Measurements from ENCODE around the gene FBXO44. TPM values are rescaled to one million over a fixed set of nuclear protein-coding genes. Genes with fewer than 3 reads are reported as not detected.

FBXO44 gene
- total RNA-seq, 1 experiment from 2014 or later, result 34.9 TPM

DNA sequence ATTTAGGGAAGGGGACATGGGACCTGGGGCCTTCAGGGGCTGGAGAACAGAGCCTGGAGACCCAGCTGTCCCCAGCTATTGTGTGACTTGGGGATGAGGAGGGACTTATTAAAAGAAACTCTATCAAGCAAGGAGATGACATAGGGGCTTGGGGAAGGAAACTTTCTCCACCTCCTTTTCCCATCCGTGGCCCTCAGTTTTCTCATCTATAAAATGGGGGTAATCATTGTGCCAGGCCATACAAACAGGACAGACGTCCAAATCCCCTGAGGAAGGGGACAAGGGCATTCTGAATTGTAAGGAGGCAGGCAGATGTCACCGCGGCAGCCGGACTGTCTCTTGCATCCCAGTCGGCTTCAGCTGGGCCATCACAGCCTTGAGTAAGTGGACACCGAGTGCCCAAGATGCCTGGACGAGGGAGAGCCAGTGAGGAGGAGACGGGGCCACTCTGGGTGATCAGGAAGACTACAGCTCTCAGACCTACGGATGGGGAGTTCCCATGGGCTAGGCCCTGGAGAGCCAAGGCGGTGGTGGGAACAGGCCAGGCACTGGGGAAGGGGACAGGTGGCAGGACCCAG lies 2.4 kb upstream of the FBXO44 start:
- DNase-seq (ENCODE audit: low spot score) (no peak), ATAC-seq (no peak)
- no peaks in the 10 kb centered on the region for H3K9me3 Mint-ChIP-seq
- ChIA-PET POLR2A (no interaction called here), CTCF (interaction anchor here (1.0 to 4.2 kb wide), 5 partner anchors 12 to 133 kb away, joined by 3 to 41 read pairs (median 10); partner anchors contain the start of gene FBXO6)
- H3K4me3 Mint-ChIP-seq, result no peak overlapping the region; the same call in 1 of the 2 replicates
- peaks cover 39% of the 10 kb centered on the region for H3K4me1 Mint-ChIP-seq
- peaks cover 15% of the 10 kb centered on the region for H3K36me3 Mint-ChIP-seq
- no peak overlapping the region for H3K27ac Mint-ChIP-seq
- TF ChIP-seq SP1 (CRISPR knock-in tag; conservative IDR thresholded peaks at IDR 0.05) (no peak), AR (CRISPR knock-in tag; IDR thresholded peaks at IDR 0.05) (no peak), ELF4 (CRISPR knock-in tag; IDR thresholded peaks at IDR 0.05; ENCODE audit: low read depth) (no peak), CREM (CRISPR knock-in tag; IDR thresholded peaks at IDR 0.05) (no peak)
- peaks cover 22% of the 10 kb centered on the region for H3K27me3 Mint-ChIP-seq (ENCODE audit: low read depth)

DNA sequence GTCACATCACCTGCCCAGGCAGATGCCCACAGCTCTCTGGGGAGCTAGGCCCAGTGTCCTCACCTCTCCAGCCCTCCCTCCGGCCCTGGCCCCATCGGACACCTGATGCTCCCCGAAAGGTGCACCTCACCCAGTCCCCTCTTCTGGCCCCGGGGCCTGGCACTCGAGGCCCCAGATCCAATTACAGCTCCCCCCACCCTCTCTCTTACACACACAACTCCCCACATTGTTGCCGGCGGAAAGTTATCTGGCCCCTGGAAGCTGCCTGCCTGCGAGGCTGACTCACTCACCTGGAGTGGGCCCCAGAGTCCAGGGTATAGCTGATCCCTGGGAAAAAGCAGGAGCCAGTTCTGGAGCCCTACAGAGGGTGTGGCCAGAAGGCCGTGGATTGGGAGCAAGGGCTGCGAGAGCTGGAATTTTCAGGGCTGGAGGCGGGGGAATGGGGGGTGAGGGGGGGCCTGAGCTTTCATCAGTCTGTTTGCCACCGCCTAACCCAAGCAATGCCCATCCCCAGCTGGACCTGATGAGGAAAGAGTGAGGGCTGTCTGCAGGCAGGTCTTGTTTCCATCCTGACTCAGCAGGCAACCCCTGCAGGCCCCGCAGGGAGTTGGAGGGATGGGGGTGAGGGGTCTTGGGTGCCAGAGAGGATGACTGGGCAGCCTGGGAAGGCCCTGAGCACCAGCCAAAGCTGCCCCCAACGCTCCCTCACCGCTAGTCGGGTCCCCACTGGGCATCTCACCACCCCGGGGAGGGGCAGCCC lies 1.4 kb upstream of the FBXO44 start:
- H3K27me3 Mint-ChIP-seq (ENCODE audit: low read depth), result peaks cover 22% of the 10 kb centered on the region
- H3K27ac Mint-ChIP-seq, result no peak overlapping the region
- ChIA-PET POLR2A (interaction anchor here (0.6 to 2.3 kb wide), 4 partner anchors 11 to 1003 kb away, joined by 3 to 14 read pairs (median 3); partner anchors contain the start of gene FBXO6), CTCF (interaction anchor here (0.5 to 4.2 kb wide), 23 partner anchors 9 to 411 kb away, joined by 3 to 41 read pairs (median 5); partner anchors contain the start of genes AGTRAP, DISP3 and FBXO6)
- peak; percentile 3; the same call in 1 of the 2 replicates for ATAC-seq
- no peaks in the 10 kb centered on the region for H3K9me3 Mint-ChIP-seq
- H3K4me3 Mint-ChIP-seq, result peak overlapping the region; percentile 68
- DNase-seq (ENCODE audit: low spot score), result peak; percentile 55
- TF ChIP-seq, protein P1, sequence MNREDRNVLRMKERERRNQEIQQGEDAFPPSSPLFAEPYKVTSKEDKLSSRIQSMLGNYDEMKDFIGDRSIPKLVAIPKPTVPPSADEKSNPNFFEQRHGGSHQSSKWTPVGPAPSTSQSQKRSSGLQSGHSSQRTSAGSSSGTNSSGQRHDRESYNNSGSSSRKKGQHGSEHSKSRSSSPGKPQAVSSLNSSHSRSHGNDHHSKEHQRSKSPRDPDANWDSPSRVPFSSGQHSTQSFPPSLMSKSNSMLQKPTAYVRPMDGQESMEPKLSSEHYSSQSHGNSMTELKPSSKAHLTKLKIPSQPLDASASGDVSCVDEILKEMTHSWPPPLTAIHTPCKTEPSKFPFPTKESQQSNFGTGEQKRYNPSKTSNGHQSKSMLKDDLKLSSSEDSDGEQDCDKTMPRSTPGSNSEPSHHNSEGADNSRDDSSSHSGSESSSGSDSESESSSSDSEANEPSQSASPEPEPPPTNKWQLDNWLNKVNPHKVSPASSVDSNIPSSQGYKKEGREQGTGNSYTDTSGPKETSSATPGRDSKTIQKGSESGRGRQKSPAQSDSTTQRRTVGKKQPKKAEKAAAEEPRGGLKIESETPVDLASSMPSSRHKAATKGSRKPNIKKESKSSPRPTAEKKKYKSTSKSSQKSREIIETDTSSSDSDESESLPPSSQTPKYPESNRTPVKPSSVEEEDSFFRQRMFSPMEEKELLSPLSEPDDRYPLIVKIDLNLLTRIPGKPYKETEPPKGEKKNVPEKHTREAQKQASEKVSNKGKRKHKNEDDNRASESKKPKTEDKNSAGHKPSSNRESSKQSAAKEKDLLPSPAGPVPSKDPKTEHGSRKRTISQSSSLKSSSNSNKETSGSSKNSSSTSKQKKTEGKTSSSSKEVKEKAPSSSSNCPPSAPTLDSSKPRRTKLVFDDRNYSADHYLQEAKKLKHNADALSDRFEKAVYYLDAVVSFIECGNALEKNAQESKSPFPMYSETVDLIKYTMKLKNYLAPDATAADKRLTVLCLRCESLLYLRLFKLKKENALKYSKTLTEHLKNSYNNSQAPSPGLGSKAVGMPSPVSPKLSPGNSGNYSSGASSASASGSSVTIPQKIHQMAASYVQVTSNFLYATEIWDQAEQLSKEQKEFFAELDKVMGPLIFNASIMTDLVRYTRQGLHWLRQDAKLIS (CRISPR knock-in tag; IDR thresholded peaks at IDR 0.05; ENCODE audit: borderline replicate concordance), result no peak
- TF ChIP-seq SP1 (CRISPR knock-in tag; conservative IDR thresholded peaks at IDR 0.05) (no peak), NR1H2 (CRISPR knock-in tag; IDR thresholded peaks at IDR 0.05) (no peak), FOXP4 (CRISPR knock-in tag; IDR thresholded peaks at IDR 0.05) (no peak)
- H3K4me1 Mint-ChIP-seq, result peaks cover 38% of the 10 kb centered on the region
- peaks cover 24% of the 10 kb centered on the region for H3K36me3 Mint-ChIP-seq

GRCh38 chr1:11653861-11654136 lies 878 bp upstream of the FBXO44 start:
- DNase-seq (ENCODE audit: low spot score) (no peak), ATAC-seq (no peak)
- ChIA-PET POLR2A (interaction anchor here (1.2 to 2.3 kb wide), 2 partner anchors 10 to 28 kb away, joined by 3 to 14 read pairs; partner anchors contain the start of gene FBXO6), CTCF (interaction anchor here (0.7 to 4.2 kb wide), 20 partner anchors 9 to 412 kb away, joined by 3 to 41 read pairs (median 5); partner anchors contain the start of genes AGTRAP, DISP3 and FBXO6)
- Mint-ChIP-seq H3K27ac (no peak overlapping the region), H3K36me3 (peaks cover 26% of the 10 kb centered on the region), H3K9me3 (no peaks in the 10 kb centered on the region), H3K4me1 (peaks cover 33% of the 10 kb centered on the region), H3K27me3 (ENCODE audit: low read depth) (peaks cover 22% of the 10 kb centered on the region), H3K4me3 (peak overlapping the region; percentile 68)
- TF ChIP-seq ELF4 (CRISPR knock-in tag; IDR thresholded peaks at IDR 0.05; ENCODE audit: low read depth) (0 out of 2 replicates have a peak, but pooled peaks have one; percentile 13), NFATC4 (CRISPR knock-in tag; IDR thresholded peaks at IDR 0.05) (no peak)

All from WTC11 (cell line).